HEK293 (cell line): ENCODE measurements around the gene BSCL2.

Experiments
- CTCF ChIA-PET: fragments of 350-600 bp; formaldehyde crosslinking; extraction: SDS; loops from one replicate; lab custom pipeline; 2021; ENCODE audit warnings: antibody characterized with exemption; lab: Yijun Ruan, JAX
- POLR2A ChIA-PET: fragments of 300-600 bp; formaldehyde crosslinking; extraction: SDS; loops from one replicate; lab custom pipeline; 2020; ENCODE audit warnings: antibody characterized with exemption, inconsistent platforms; lab: Yijun Ruan, JAX
- H3K27ac ChIP-seq: fragments of 200-500 bp; sonication (Bioruptor generic); 2 replicates; pipeline ENCODE4 v1.5.1; 2014; ENCODE audit warnings: low read depth, low read length, control low read depth, inconsistent platforms; ENCODE audit errors: extremely low read depth
- H3K36me3 ChIP-seq, 2 experiments: fragments of 200-500 bp in 1 of 2; sonication (Bioruptor generic) in 1 of 2; 1 replicate in 1 of 2; 2 replicates in 1 of 2; pipeline ENCODE4 v1.5.1; 2014 to 2017; ENCODE audit warnings: inconsistent platforms in 2 of 2, low read length in 2 of 2; ENCODE audit not compliant: control insufficient read depth in 2 of 2, insufficient read depth in 1 of 2
- H3K4me1 ChIP-seq: fragments of 200-500 bp; sonication (Bioruptor generic); 2 replicates; pipeline ENCODE4 v1.5.1; 2014; ENCODE audit warnings: mild to moderate bottlenecking, low read length, inconsistent platforms; ENCODE audit not compliant: control insufficient read depth, insufficient read depth
- H3K4me3 ChIP-seq: 2 replicates; pipeline ENCODE4 v1.5.1; 2011; ENCODE audit warnings: low read depth, mild to moderate bottlenecking, control low read depth, low read length, moderate library complexity
- H3K9me3 ChIP-seq: fragments of 200-500 bp; sonication (Bioruptor generic); 2 replicates; pipeline ENCODE4 v1.5.1; 2014; ENCODE audit warnings: low read depth, low read length, inconsistent platforms; ENCODE audit not compliant: control insufficient read depth, insufficient read depth
- CTCF ChIP-seq: fragments of 450-650 bp; formaldehyde crosslinking; IDR thresholded peaks from 2 replicates; pipeline ENCODE4 v1.5.1; 2016; ENCODE audit warnings: missing biosample characterization, missing genetic modification characterization
- EGR2 ChIP-seq: fragments of 450-650 bp; formaldehyde crosslinking; IDR thresholded peaks from 2 replicates; pipeline ENCODE4 v1.5.1; 2016; ENCODE audit warnings: low read depth, missing biosample characterization, missing genetic modification characterization
- GLIS1 ChIP-seq: fragments of 450-650 bp; formaldehyde crosslinking; IDR thresholded peaks from 2 replicates; pipeline ENCODE4 v1.5.1; 2016; ENCODE audit warnings: missing biosample characterization, missing genetic modification characterization
- KLF16 ChIP-seq: fragments of 450-650 bp; formaldehyde crosslinking; IDR thresholded peaks from 2 replicates; pipeline ENCODE4 v1.5.1; 2017; ENCODE audit warnings: missing biosample characterization, missing genetic modification characterization
- PATZ1 ChIP-seq: fragments of 450-650 bp; formaldehyde crosslinking; IDR thresholded peaks from 2 replicates; pipeline ENCODE4 v1.5.1; 2016; ENCODE audit warnings: missing biosample characterization, missing genetic modification characterization
- PRDM2 ChIP-seq: fragments of 450-650 bp; formaldehyde crosslinking; IDR thresholded peaks from 2 replicates; pipeline ENCODE4 v1.5.1; 2016; ENCODE audit warnings: missing biosample characterization, missing genetic modification characterization, borderline replicate concordance
- SCRT2 ChIP-seq: fragments of 450-650 bp; formaldehyde crosslinking; IDR thresholded peaks from 2 replicates; pipeline ENCODE4 v1.5.1; 2016; ENCODE audit warnings: missing biosample characterization, missing genetic modification characterization
- SP2 ChIP-seq: fragments of 450-650 bp; formaldehyde crosslinking; IDR thresholded peaks from 2 replicates; pipeline ENCODE4 v1.5.1; 2016; ENCODE audit warnings: missing biosample characterization, missing genetic modification characterization
- ZBTB17 ChIP-seq: fragments of 450-650 bp; formaldehyde crosslinking; IDR thresholded peaks from 2 replicates; pipeline ENCODE4 v1.5.1; 2016; ENCODE audit warnings: missing biosample characterization, missing genetic modification characterization
- ZNF223 ChIP-seq: fragments of 450-650 bp; formaldehyde crosslinking; IDR thresholded peaks from 2 replicates; pipeline ENCODE4 v1.5.1; 2016; ENCODE audit warnings: missing biosample characterization, missing genetic modification characterization
- ZNF335 ChIP-seq: fragments of 450-650 bp; formaldehyde crosslinking; conservative IDR thresholded peaks from 2 replicates; pipeline ENCODE4 v1.5.1; 2016; ENCODE audit warnings: missing biosample characterization, missing genetic modification characterization
- ZNF341 ChIP-seq: fragments of 450-650 bp; formaldehyde crosslinking; IDR thresholded peaks from 2 replicates; pipeline ENCODE4; 2016; ENCODE audit warnings: low read depth, missing biosample characterization, missing genetic modification characterization
- ZNF423 ChIP-seq: fragments of 450-650 bp; formaldehyde crosslinking; IDR thresholded peaks from 2 replicates; pipeline ENCODE4 v1.5.1; 2016; ENCODE audit warnings: missing biosample characterization, missing genetic modification characterization
- ZNF530 ChIP-seq: fragments of 450-650 bp; formaldehyde crosslinking; IDR thresholded peaks from 2 replicates; pipeline ENCODE4 v1.5.1; 2016; ENCODE audit warnings: low read depth, missing biosample characterization, missing genetic modification characterization
- ZNF560 ChIP-seq: fragments of 450-650 bp; formaldehyde crosslinking; IDR thresholded peaks from 2 replicates; pipeline ENCODE4 v1.5.1; 2017; ENCODE audit warnings: missing biosample characterization, missing genetic modification characterization, borderline replicate concordance
- ZNF580 ChIP-seq: fragments of 450-650 bp; formaldehyde crosslinking; IDR thresholded peaks from 2 replicates; pipeline ENCODE4 v1.5.1; 2016; ENCODE audit warnings: missing biosample characterization, missing genetic modification characterization
- ZNF600 ChIP-seq: fragments of 450-650 bp; formaldehyde crosslinking; IDR thresholded peaks from 2 replicates; pipeline ENCODE4 v1.5.1; 2016; ENCODE audit warnings: missing biosample characterization, missing genetic modification characterization
- ZNF610 ChIP-seq: fragments of 450-650 bp; formaldehyde crosslinking; IDR thresholded peaks from 2 replicates; pipeline ENCODE4 v1.5.1; 2016; ENCODE audit warnings: missing biosample characterization, missing genetic modification characterization, borderline replicate concordance
- ZNF624 ChIP-seq: fragments of 450-650 bp; formaldehyde crosslinking; IDR thresholded peaks from 2 replicates; pipeline ENCODE4 v1.5.1; 2017; ENCODE audit warnings: missing biosample characterization, missing genetic modification characterization
- ZNF626 ChIP-seq: fragments of 450-650 bp; sonication (Bioruptor Pico); formaldehyde crosslinking; IDR thresholded peaks from 2 replicates; pipeline ENCODE4 v1.5.1; 2018; ENCODE audit warnings: missing biosample characterization, missing genetic modification characterization, inconsistent platforms
- ZNF654 ChIP-seq: fragments of 450-650 bp; formaldehyde crosslinking; IDR thresholded peaks from 2 replicates; pipeline ENCODE4 v1.5.1; 2016; ENCODE audit warnings: low read depth, missing biosample characterization, missing genetic modification characterization
- ZNF664 ChIP-seq: fragments of 450-650 bp; formaldehyde crosslinking; IDR thresholded peaks from 2 replicates; pipeline ENCODE4 v1.5.1; 2016; ENCODE audit warnings: missing biosample characterization, missing genetic modification characterization

The BSCL2 gene

GRCh38 chr11:62755086-62755615, 47.9 kb upstream of the BSCL2 start:
- Histone ChIP-seq H3K9me3 (no peaks in the 10 kb centered on the region), H3K4me3 (no peak overlapping the region), H3K4me1 (no peaks in the 10 kb centered on the region), H3K27ac (no peak overlapping the region), H3K36me3 (peaks cover 0 to 12% of the 10 kb centered on the region in 2 experiments; a peak in 2 of 3 replicates)
- ChIA-PET POLR2A (interaction anchor here (1.6 to 3.4 kb wide), 3 partner anchors 12 to 79 kb away, joined by 5 to 137 read pairs (median 22); partner anchors contain the start of genes HNRNPUL2 and TTC9C), CTCF (interaction anchor here (0.7 to 2.7 kb wide), 4 partner anchors 9 to 31 kb away, joined by 3 to 11 read pairs (median 4); partner anchors contain the start of gene TMEM179B)
- no peak for TF ChIP-seq ZNF624 (tag by site-specific recombination)
- no peak for TF ChIP-seq ZNF423 (tag by site-specific recombination)
- TF ChIP-seq ZNF223 (tag by site-specific recombination), result no peak
- no peak for TF ChIP-seq ZNF654 (tag by site-specific recombination)
- no peak for TF ChIP-seq ZNF664 (tag by site-specific recombination)
- TF ChIP-seq, all 188 proteins: peak for 0

DNA sequence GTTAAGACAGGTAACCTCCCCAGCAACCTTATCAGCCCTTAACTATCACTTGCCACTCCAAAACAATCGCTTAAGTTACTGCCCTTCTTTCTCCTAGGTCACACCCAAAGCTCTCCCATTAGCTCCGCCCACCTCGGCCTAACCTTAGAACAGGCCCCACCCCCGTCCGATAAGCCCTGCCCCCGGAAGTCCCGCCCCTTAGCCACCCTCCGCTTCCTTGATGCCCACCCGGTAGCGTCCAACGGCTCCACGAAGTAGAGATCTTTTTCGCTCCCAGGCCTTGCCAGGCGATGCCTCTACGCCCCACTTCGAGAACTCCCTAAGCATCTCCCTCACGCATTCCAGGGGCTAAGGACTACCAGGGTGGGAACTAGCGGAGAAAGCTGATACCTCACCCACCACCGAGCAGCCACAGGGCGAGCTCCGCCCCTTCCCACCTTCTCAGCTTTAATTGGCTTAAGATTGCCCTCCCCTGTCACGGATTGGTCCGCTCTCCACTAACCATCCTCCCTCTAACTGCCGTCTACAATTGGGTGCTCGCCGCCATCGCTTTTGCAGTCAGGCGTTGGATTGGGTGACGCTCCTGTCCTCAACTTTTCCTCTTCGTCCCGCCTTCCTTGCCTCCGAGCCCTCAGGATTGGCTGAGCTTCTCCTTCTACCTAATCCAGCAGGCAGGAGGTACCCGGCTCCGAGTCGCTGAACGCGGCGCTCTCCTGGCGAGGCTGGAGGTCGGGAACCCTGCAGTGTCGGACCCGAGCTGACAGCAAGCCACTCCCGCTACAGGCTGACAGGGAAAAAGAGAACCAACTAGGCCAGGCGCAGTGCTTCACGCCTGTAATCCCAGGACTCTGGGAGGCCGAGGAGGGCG, 46.7 kb upstream of the BSCL2 start, which contains the start of gene ZBTB3:
TSS of gene ZBTB3 (minus strand) at position 425 of the 868 bp plus-strand sequence. CDS start 496 bp downstream, outside the sequence.
- Histone ChIP-seq H3K4me1 (no peaks in the 10 kb centered on the region), H3K27ac (peak within 1 kb of the TSS; percentile 32; the same call in 1 of the 2 replicates), H3K36me3 (peaks cover 0 to 15% of the 10 kb centered on the region in 2 experiments; a peak in 2 of 3 replicates), H3K4me3 (peak within 1 kb of the TSS; percentile 73), H3K9me3 (no peaks in the 10 kb centered on the region)
- ChIA-PET CTCF (interaction anchor here (0.6 to 2.7 kb wide), 11 partner anchors 15 to 359 kb away, joined by 3 to 11 read pairs (median 3); partner anchors contain the start of genes HNRNPUL2 and TMEM179B), POLR2A (interaction anchor here (0.5 to 3.4 kb wide), 46 partner anchors 8 to 180 kb away, joined by 3 to 137 read pairs (median 5); partner anchors contain the start of genes B3GAT3, BSCL2, C11orf98 and CSKMT)
- TF ChIP-seq SP2 (peak; percentile 99), ZNF530 (tag by site-specific recombination) (no peak), PRDM2 (no peak), ZNF600 (tag by site-specific recombination) (peak; percentile 61), PATZ1 (peak; percentile 50; the same call in 1 of the 2 replicates), ZBTB17 (peak; percentile 94), CTCF (tag by site-specific recombination) (no peak), EGR2 (tag by site-specific recombination) (0 out of 2 replicates have a peak, but pooled peaks have one; percentile 42), ZNF341 (tag by site-specific recombination) (peak; percentile 70), ZNF560 (tag by site-specific recombination) (no peak), ZNF626 (tag by site-specific recombination) (no peak), KLF16 (tag by site-specific recombination) (peak; percentile 73), GLIS1 (peak; percentile 82), ZNF610 (tag by site-specific recombination) (peak; percentile 44; the same call in 1 of the 2 replicates), ZNF580 (tag by site-specific recombination) (peak; percentile 83), ZNF335 (peak; percentile 48), SCRT2 (tag by site-specific recombination) (no peak)
